MCF 10A (cell line): ENCODE results near the gene SLC24A3. TPM values are rescaled to one million over a fixed set of nuclear protein-coding genes. Genes with fewer than 3 reads are reported as not detected.

ENCODE experiments used
- BruUV-seq: library from RNA; stranded (reverse); fragments of 400-500 nt; replicated peaks from 2 replicates; lab custom pipeline; 2021; lab: Mats Ljungman, UMichigan
- CTCF ChIA-PET: fragments of 300-600 bp; sonication (Branson Sonifier 250); formaldehyde crosslinking; extraction: SDS; loops from one replicate; lab custom pipeline; 2021; ENCODE audit warnings: antibody characterized with exemption, inconsistent platforms; lab: Yijun Ruan, JAX
- POLR2A ChIA-PET: fragments of 300-600, 350-650 bp; sonication (Branson Sonifier 250); formaldehyde crosslinking; extraction: SDS; loops from one replicate; lab custom pipeline; 2020; ENCODE audit warnings: antibody characterized with exemption, inconsistent platforms; lab: Yijun Ruan, JAX
- DNase-seq: peaks from one replicate; pipeline ENCODE4 v3.0.0-alpha.2; 2018; ENCODE audit not compliant: unreplicated experiment
- H3K27ac Mint-ChIP-seq: one replicate; pipeline ENCODE4 v1.8.0; 2022; ENCODE audit warnings: mild to moderate bottlenecking, low read depth, mixed read lengths; ENCODE audit not compliant: unreplicated experiment
- H3K27me3 Mint-ChIP-seq: one replicate; pipeline ENCODE4 v1.8.0; 2022; ENCODE audit warnings: mixed read lengths; ENCODE audit not compliant: insufficient read depth, unreplicated experiment
- H3K36me3 Mint-ChIP-seq: one replicate; pipeline ENCODE4 v1.8.0; 2022; ENCODE audit warnings: mild to moderate bottlenecking, moderate library complexity, mixed read lengths; ENCODE audit not compliant: insufficient read depth, unreplicated experiment
- H3K4me1 Mint-ChIP-seq: one replicate; pipeline ENCODE4 v1.8.0; 2022; ENCODE audit warnings: mixed read lengths; ENCODE audit not compliant: insufficient read depth, unreplicated experiment
- H3K4me3 Mint-ChIP-seq: one replicate; pipeline ENCODE4 v1.8.0; 2022; ENCODE audit warnings: mild to moderate bottlenecking, moderate library complexity, mixed read lengths; ENCODE audit not compliant: unreplicated experiment
- H3K9me3 Mint-ChIP-seq: one replicate; pipeline ENCODE4 v1.8.0; 2022; ENCODE audit warnings: mixed read lengths; ENCODE audit not compliant: unreplicated experiment
- intact Hi-C: fragments of 100-400 bp; cut with micrococcal nuclease; formaldehyde crosslinking; loops from 2 replicates; pipeline ENCODE4 v1.14.1; 2022
- total RNA-seq: library from RNA; stranded (reverse); gene quantifications from 2 replicates; pipeline ENCODE4 v1.2.3, GENCODE V29; 2022
- TF ChIP-seq, protein P1 (sequence below): fragments of 200-600 bp; IDR thresholded peaks from one replicate; pipeline ENCODE4 v1.8.0; 2022; ENCODE audit warnings: antibody characterized with exemption, mild to moderate bottlenecking; ENCODE audit not compliant: unreplicated experiment

Gene SLC24A3
- total RNA-seq, 1 experiment from 2014 or later, result not detected

DNA sequence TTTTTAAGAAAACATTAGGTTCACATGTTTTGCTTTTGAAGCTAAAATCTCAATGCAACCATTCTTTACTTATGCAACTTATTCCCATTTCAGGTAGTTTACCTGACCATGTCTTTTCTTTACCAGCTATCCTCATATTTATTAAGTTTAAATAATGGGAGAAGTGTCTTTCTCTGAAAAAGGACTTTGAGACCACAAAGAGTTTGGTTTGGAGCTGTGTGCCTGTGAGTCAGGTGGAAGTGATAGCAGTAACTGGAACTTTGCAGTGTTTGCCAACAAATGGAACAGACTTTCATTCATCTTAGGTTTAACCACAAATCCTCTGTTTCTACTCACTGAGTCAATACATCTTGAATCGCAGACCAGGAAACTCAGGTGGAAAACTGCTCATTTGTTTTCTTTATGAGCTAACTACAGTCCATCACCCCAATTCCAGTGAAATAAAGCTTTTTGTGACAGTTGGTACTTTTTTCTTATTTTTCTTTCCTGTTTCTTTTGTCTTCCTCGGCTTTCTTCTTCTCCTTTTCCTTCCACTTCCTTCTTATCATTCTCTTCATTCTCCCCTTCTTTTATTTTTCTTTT lies 397.3 kb downstream of the SLC24A3 start:
- peak; percentile 3 for DNase-seq
- CTCF ChIA-PET, result interaction anchor here (0.6 to 1.2 kb wide), 4 partner anchors 52 to 1420 kb away, joined by 3 read pairs; no protein-coding TSS in a partner anchor
- Mint-ChIP-seq H3K36me3 (no peaks in the 10 kb centered on the region), H3K9me3 (no peaks in the 10 kb centered on the region), H3K27me3 (peaks cover 30% of the 10 kb centered on the region), H3K27ac (no peak overlapping the region), H3K4me1 (no peaks in the 10 kb centered on the region), H3K4me3 (no peak overlapping the region)
- no TSS peak for BruUV-seq
- POLR2A ChIA-PET, result no interaction called here
- intact Hi-C loops, result no loop called here
- TF ChIP-seq, protein P1, sequence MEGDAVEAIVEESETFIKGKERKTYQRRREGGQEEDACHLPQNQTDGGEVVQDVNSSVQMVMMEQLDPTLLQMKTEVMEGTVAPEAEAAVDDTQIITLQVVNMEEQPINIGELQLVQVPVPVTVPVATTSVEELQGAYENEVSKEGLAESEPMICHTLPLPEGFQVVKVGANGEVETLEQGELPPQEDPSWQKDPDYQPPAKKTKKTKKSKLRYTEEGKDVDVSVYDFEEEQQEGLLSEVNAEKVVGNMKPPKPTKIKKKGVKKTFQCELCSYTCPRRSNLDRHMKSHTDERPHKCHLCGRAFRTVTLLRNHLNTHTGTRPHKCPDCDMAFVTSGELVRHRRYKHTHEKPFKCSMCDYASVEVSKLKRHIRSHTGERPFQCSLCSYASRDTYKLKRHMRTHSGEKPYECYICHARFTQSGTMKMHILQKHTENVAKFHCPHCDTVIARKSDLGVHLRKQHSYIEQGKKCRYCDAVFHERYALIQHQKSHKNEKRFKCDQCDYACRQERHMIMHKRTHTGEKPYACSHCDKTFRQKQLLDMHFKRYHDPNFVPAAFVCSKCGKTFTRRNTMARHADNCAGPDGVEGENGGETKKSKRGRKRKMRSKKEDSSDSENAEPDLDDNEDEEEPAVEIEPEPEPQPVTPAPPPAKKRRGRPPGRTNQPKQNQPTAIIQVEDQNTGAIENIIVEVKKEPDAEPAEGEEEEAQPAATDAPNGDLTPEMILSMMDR, result no peak

DNA sequence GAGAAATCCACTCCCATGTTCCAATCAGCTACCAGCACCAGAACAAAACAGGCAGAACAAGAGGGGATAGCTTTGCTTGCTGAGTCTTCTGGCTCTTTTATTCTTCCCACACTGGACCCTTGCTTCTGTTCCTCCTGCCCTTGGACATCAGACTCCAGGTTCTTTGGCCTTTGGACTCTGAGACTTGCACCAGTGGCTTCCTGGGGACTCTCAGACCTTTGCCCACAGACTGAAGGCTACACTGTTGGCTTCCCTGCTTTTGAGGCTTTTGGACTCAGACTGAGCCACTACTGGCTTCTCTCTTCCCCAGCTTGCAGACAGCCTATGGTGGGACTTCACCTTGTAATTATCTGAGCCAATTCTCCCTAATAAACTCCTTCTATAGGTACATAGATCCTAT lies 403.2 kb downstream of the SLC24A3 start:
- no peak for DNase-seq
- H3K27ac Mint-ChIP-seq, result no peak overlapping the region
- no peak overlapping the region for H3K4me3 Mint-ChIP-seq
- H3K9me3 Mint-ChIP-seq, result no peaks in the 10 kb centered on the region
- TF ChIP-seq, protein P1, result no peak
- CTCF ChIA-PET, result no interaction called here
- BruUV-seq, result no TSS peak
- H3K4me1 Mint-ChIP-seq, result no peaks in the 10 kb centered on the region
- peaks cover 45% of the 10 kb centered on the region for H3K27me3 Mint-ChIP-seq
- no peaks in the 10 kb centered on the region for H3K36me3 Mint-ChIP-seq
- POLR2A ChIA-PET, result no interaction called here
- intact Hi-C loops, result no loop called here

DNA sequence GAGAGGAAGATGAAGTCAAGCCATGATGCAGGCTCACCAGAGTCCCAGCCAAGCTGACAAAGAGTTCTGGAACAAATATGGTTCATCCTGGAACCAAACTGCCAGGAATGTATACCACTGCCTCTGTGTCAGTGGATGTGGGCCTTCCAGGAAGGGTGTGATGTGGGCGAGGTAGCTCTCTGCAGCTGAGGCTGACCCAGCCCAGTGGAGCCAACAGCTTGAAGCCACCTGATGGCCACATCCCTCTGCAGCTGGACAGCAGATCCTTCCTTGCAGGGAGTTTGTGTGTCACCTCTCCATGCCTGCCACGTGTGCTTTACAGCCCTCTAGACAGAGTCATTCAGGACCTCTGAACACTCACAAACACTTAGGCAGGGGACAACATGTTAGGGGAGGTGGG lies 403.6 kb downstream of the SLC24A3 start:
- CTCF ChIA-PET, result no interaction called here
- intact Hi-C loops, result no loop called here
- Mint-ChIP-seq H3K9me3 (no peaks in the 10 kb centered on the region), H3K36me3 (no peaks in the 10 kb centered on the region), H3K4me3 (no peak overlapping the region), H3K27me3 (peaks cover 50% of the 10 kb centered on the region), H3K27ac (no peak overlapping the region), H3K4me1 (no peaks in the 10 kb centered on the region)
- TF ChIP-seq, protein P1, result no peak
- POLR2A ChIA-PET, result no interaction called here
- DNase-seq, result no peak
- BruUV-seq, result no TSS peak

DNA sequence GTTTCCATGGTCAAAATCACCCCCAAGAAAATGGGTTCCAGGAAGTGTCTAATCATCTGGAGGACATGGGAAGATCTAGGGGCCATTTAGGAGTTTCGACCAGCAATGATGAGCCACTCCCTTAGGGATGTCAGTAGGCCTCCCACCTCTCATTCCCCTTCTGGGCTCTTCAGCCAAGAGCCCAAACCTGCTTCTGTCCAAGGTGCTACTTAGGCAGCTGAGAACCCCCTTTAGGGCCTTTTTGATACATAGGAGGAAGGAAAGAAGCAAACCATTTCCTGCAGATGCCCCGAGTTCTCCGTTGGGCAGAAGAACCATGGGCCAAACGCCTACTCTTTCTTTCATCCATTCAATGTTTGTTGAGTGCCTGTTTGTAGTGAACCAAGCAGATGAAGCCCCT lies 404.2 kb downstream of the SLC24A3 start:
- Mint-ChIP-seq H3K4me1 (no peaks in the 10 kb centered on the region), H3K27ac (no peak overlapping the region), H3K27me3 (peaks cover 52% of the 10 kb centered on the region), H3K9me3 (no peaks in the 10 kb centered on the region), H3K4me3 (no peak overlapping the region), H3K36me3 (no peaks in the 10 kb centered on the region)
- BruUV-seq, result no TSS peak
- intact Hi-C loops, result no loop called here
- DNase-seq, result no peak
- ChIA-PET CTCF (no interaction called here), POLR2A (no interaction called here)
- TF ChIP-seq, protein P1, result no peak
